ENCODE measurements around the gene XG. TPM values are rescaled to one million over a fixed set of nuclear protein-coding genes. Genes with fewer than 3 reads are reported as not detected.
"Not testable (repeated sequence)": the region's sequence is repeated elsewhere in the genome, so short reads cannot be mapped to it uniquely, and the experiment has no call there.

The XG gene
- total RNA-seq, 4 donors from 2014 or later = 0.41 TPM; not detected in 3

GRCh38 chrX:2799369-2799768 is 47.5 kb downstream of the XG start:
- Histone ChIP-seq H3K27ac (no peak overlapping the region), H3K9me3 (no peaks in the 10 kb centered on the region), H3K36me3 (no peaks in the 10 kb centered on the region), H3K4me1 (no peaks in the 10 kb centered on the region), H3K4me3 (no peak overlapping the region), H3K27me3 (no peaks in the 10 kb centered on the region)
- intact Hi-C loops (cut with DNase I; ENCODE audit: low total_unique reads) (no loop called here), in situ Hi-C loops (cut with MboI; ENCODE audit: low pct_ligation_motif_present in 1 of 4, low pct_unique_long_range_greater_than_20kb in 1 of 4, low sequenced_read_pairs in 3 of 4) (no loop called here)
- WGBS, 2 donors (ENCODE audit: low coverage in 1 of 2) = 67 to 76% methylated on average over 3 to 4 of the region's 4 CpGs
- DNase-seq = no peak
- TF ChIP-seq, protein P1, sequence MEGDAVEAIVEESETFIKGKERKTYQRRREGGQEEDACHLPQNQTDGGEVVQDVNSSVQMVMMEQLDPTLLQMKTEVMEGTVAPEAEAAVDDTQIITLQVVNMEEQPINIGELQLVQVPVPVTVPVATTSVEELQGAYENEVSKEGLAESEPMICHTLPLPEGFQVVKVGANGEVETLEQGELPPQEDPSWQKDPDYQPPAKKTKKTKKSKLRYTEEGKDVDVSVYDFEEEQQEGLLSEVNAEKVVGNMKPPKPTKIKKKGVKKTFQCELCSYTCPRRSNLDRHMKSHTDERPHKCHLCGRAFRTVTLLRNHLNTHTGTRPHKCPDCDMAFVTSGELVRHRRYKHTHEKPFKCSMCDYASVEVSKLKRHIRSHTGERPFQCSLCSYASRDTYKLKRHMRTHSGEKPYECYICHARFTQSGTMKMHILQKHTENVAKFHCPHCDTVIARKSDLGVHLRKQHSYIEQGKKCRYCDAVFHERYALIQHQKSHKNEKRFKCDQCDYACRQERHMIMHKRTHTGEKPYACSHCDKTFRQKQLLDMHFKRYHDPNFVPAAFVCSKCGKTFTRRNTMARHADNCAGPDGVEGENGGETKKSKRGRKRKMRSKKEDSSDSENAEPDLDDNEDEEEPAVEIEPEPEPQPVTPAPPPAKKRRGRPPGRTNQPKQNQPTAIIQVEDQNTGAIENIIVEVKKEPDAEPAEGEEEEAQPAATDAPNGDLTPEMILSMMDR (IDR thresholded peaks at IDR 0.05) = no peak
- no peak for TF ChIP-seq POLR2AphosphoS5 (IDR thresholded peaks at IDR 0.05)
- TF ChIP-seq POLR2A (IDR thresholded peaks at IDR 0.05) = no peak
- no peak for TF ChIP-seq EP300 (IDR thresholded peaks at IDR 0.05; ENCODE audit: low read depth)

DNA sequence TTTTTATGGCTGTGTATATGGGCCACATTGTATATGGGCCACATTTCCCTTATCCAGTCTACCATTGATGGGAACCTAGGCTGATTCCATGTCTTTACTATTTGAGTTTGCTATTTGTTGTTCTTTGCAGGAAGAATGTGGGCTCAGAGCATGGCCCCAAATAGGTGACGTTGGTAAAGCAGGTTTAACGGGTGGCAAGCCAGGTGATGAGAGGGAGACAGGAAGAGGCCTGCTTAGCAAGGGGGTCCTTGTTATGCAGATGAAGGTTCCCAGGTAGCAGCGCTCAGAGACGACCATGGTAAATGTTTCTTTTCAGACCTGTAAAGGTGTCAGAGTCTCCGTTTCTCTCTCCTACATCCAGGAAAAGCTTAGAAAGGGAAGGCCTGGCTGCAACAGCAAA is 48.1 kb downstream of the XG start:
- H3K9me3 ChIP-seq; H3K4me3 ChIP-seq; H3K4me1 ChIP-seq; DNase-seq; intact Hi-C loops (cut with DNase I; ENCODE audit: low total_unique reads); H3K36me3 ChIP-seq; H3K27me3 ChIP-seq; H3K27ac ChIP-seq: not testable (repeated sequence)
- in situ Hi-C loops (cut with MboI; ENCODE audit: low pct_ligation_motif_present in 1 of 4, low pct_unique_long_range_greater_than_20kb in 1 of 4, low sequenced_read_pairs in 3 of 4) = loop anchor here in 2 of 4 donors (25.0 kb wide), 1 partner anchor 138 kb away; no protein-coding TSS in a partner anchor
- WGBS, 2 donors (ENCODE audit: low coverage in 1 of 2) = 81% methylated on average over 5 of the region's 5 CpGs; no CpG with 5 or more reads in 1 of the 2 donors

DNA sequence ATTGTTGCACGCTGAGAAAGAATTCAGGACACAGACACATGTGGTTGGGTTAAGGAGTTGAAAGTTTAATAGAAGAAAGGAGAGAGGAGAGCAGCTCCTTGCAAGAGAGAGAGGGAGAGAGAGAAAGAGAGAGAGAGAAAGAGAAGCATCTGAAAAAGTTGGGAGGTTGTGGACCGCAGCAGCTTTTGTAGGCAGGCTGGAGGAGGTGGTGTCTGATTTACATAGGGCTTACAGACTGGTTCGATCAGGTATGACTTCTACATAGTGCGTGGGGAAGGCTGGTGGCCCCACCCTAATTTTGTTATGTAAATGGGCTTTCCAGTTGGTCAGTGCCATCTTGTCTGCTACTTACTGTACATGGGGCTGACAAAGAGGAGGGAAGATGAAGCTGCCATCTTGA is 49.4 kb downstream of the XG start:
- no peaks in the 10 kb centered on the region for H3K4me1 ChIP-seq
- no peak overlapping the region for H3K27ac ChIP-seq
- no peaks in the 10 kb centered on the region for H3K36me3 ChIP-seq
- DNase-seq = no peak
- no peaks in the 10 kb centered on the region for H3K9me3 ChIP-seq
- in situ Hi-C loops (cut with MboI; ENCODE audit: low pct_ligation_motif_present in 1 of 4, low pct_unique_long_range_greater_than_20kb in 1 of 4, low sequenced_read_pairs in 3 of 4) = loop anchor here in 2 of 4 donors (25.0 kb wide), 1 partner anchor 139 kb away; no protein-coding TSS in a partner anchor
- WGBS, 2 donors (ENCODE audit: low coverage in 1 of 2) = 79% methylated on average over 4 of the region's 4 CpGs; no CpG with 5 or more reads in 1 of the 2 donors
- no peaks in the 10 kb centered on the region for H3K27me3 ChIP-seq
- no peak for TF ChIP-seq POLR2A (IDR thresholded peaks at IDR 0.05)
- TF ChIP-seq, protein P1 (IDR thresholded peaks at IDR 0.05) = no peak
- H3K4me3 ChIP-seq = no peak overlapping the region
- intact Hi-C loops (cut with DNase I; ENCODE audit: low total_unique reads) = no loop called here

GRCh38 chrX:2802376-2803090 is 50.7 kb downstream of the XG start:
- DNase-seq; intact Hi-C loops (cut with DNase I; ENCODE audit: low total_unique reads); H3K27me3 ChIP-seq; H3K4me3 ChIP-seq; H3K9me3 ChIP-seq; H3K27ac ChIP-seq; H3K36me3 ChIP-seq; H3K4me1 ChIP-seq: not testable (repeated sequence)
- in situ Hi-C loops (cut with MboI; ENCODE audit: low pct_ligation_motif_present in 1 of 4, low pct_unique_long_range_greater_than_20kb in 1 of 4, low sequenced_read_pairs in 3 of 4) = loop anchor here in 2 of 4 donors (25.0 kb wide), 1 partner anchor 140 kb away; no protein-coding TSS in a partner anchor
- WGBS, 2 donors (ENCODE audit: low coverage in 1 of 2) = 28 to 48% methylated on average over 4 to 18 of the region's 18 CpGs

DNA sequence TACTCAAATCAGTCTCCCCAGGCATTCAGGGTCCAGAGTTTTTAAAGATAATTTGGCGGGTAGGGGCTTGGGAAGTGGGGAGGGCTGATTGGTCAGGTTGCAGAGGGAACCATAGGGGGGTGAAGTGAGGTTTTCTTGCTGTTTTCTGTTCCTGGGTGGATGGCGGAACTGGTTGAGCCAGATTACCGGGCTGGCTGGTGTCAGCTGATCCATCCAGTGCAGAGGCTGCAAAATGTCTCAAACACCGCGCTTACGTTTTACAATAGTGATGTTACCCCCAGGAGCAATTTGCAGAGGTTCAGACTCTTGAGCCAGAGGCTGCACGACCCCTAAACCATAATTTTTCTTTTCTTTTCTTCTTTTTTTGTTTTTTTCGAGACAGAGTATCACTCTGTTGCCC is 51.6 kb downstream of the XG start:
- peak; percentile 18 for DNase-seq
- H3K27me3 ChIP-seq; H3K9me3 ChIP-seq; H3K27ac ChIP-seq; intact Hi-C loops (cut with DNase I; ENCODE audit: low total_unique reads); H3K36me3 ChIP-seq; H3K4me3 ChIP-seq; H3K4me1 ChIP-seq: not testable (repeated sequence)
- WGBS, 2 donors (ENCODE audit: low coverage in 1 of 2) = 51% methylated on average over 8 of the region's 8 CpGs; no CpG with 5 or more reads in 1 of the 2 donors
- in situ Hi-C loops (cut with MboI; ENCODE audit: low pct_ligation_motif_present in 1 of 4, low pct_unique_long_range_greater_than_20kb in 1 of 4, low sequenced_read_pairs in 3 of 4) = loop anchor here in 2 of 4 donors (25.0 kb wide), 1 partner anchor 141 kb away; no protein-coding TSS in a partner anchor

GRCh38 chrX:2804106-2804843 is 52.4 kb downstream of the XG start:
- H3K27me3 ChIP-seq; intact Hi-C loops (cut with DNase I; ENCODE audit: low total_unique reads); H3K27ac ChIP-seq; H3K4me3 ChIP-seq; H3K36me3 ChIP-seq; DNase-seq; H3K4me1 ChIP-seq; H3K9me3 ChIP-seq: not testable (repeated sequence)
- in situ Hi-C loops (cut with MboI; ENCODE audit: low pct_ligation_motif_present in 1 of 4, low pct_unique_long_range_greater_than_20kb in 1 of 4, low sequenced_read_pairs in 3 of 4) = loop anchor here in 2 of 4 donors (25.0 kb wide), 1 partner anchor 142 kb away; no protein-coding TSS in a partner anchor
- WGBS, 2 donors (ENCODE audit: low coverage in 1 of 2) = 89% methylated on average over 15 of the region's 18 CpGs; no CpG with 5 or more reads in 1 of the 2 donors

GRCh38 chrX:2804858-2805257 is 53.0 kb downstream of the XG start:
- H3K36me3 ChIP-seq; DNase-seq; H3K27me3 ChIP-seq; H3K27ac ChIP-seq; H3K4me3 ChIP-seq; H3K4me1 ChIP-seq; intact Hi-C loops (cut with DNase I; ENCODE audit: low total_unique reads); H3K9me3 ChIP-seq: not testable (repeated sequence)
- in situ Hi-C loops (cut with MboI; ENCODE audit: low pct_ligation_motif_present in 1 of 4, low pct_unique_long_range_greater_than_20kb in 1 of 4, low sequenced_read_pairs in 3 of 4) = loop anchor here in 2 of 4 donors (25.0 kb wide), 1 partner anchor 143 kb away; no protein-coding TSS in a partner anchor
- WGBS, 2 donors (ENCODE audit: low coverage in 1 of 2) = 82% methylated on average over 20 of the region's 20 CpGs; no CpG with 5 or more reads in 1 of the 2 donors

Data from transverse colon (tissue), 4 donors.